ENCODE measurements around the gene THBD. TPM values are rescaled to one million over a fixed set of nuclear protein-coding genes. Genes with fewer than 3 reads are reported as not detected.

THBD gene
- polyA plus RNA-seq, 3 donors, result 7.4 to 194 (median 30.2) TPM

DNA sequence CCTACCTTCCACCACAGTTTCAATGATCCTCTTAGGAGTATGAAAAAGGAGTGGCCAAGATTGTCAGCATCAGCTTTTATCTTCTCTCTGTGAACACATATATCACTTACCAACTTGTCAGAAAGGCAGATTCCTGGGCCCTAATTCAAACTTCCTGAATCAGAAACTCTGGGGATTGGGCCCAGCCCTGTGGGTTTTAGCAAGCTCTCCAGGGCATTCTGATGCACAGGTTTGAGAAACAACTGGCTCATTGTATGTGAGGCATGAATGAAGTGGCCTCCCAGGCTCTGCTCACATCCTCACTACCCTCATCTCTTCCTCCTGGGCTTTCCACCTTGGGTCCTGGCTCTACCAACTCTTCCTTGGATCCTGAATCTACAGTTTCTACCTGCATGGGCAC is 13.2 kb upstream of the THBD start:
- Mint-ChIP-seq H3K4me3 (no peak overlapping the region), H3K27me3 (ENCODE audit: low read depth in 3 of 3) (peaks cover 0 to 1% (median 0%) of the 10 kb centered on the region in 3 donors), H3K27ac (peak overlapping the region in 2 of 7 donors; percentile 4 to 16), H3K9me3 (no peaks in the 10 kb centered on the region), H3K36me3 (peaks cover 0 to 2% of the 10 kb centered on the region in 2 donors), H3K4me1 (peaks cover 44% of the 10 kb centered on the region)
- H3K27ac ChIP-seq (ENCODE audit: low read depth in 1 of 2, low read length in 2 of 2), result no peak overlapping the region
- no peaks in the 10 kb centered on the region for H3K79me2 ChIP-seq (ENCODE audit: insufficient read depth, low read length)
- H2AFZ ChIP-seq (ENCODE audit: insufficient read depth, low read depth, low read length, poor library complexity, severe bottlenecking), result no peak overlapping the region
- no peak overlapping the region for H3K9ac ChIP-seq (ENCODE audit: insufficient read depth, low read length, poor library complexity, severe bottlenecking)
- peaks cover 35 to 40% of the 10 kb centered on the region in 2 donors for H3K4me1 ChIP-seq (ENCODE audit: control insufficient read depth in 1 of 2, insufficient read depth in 2 of 2, low read length in 2 of 2)
- H3K36me3 ChIP-seq (replicated peaks in 1 of 2; ENCODE audit: control insufficient read depth in 1 of 2, insufficient read depth in 2 of 2, low read length in 2 of 2), result no peaks in the 10 kb centered on the region
- no peak overlapping the region for H3K4me3 ChIP-seq (replicated peaks in 1 of 3; ENCODE audit: low read depth in 2 of 3, low read length in 3 of 3)
- H4K20me1 ChIP-seq (ENCODE audit: insufficient read depth, low read length), result no peaks in the 10 kb centered on the region
- no peak overlapping the region for H3K4me2 ChIP-seq (replicated peaks; ENCODE audit: extremely low read depth, low read length, poor library complexity, severe bottlenecking)
- TF ChIP-seq, protein P1, sequence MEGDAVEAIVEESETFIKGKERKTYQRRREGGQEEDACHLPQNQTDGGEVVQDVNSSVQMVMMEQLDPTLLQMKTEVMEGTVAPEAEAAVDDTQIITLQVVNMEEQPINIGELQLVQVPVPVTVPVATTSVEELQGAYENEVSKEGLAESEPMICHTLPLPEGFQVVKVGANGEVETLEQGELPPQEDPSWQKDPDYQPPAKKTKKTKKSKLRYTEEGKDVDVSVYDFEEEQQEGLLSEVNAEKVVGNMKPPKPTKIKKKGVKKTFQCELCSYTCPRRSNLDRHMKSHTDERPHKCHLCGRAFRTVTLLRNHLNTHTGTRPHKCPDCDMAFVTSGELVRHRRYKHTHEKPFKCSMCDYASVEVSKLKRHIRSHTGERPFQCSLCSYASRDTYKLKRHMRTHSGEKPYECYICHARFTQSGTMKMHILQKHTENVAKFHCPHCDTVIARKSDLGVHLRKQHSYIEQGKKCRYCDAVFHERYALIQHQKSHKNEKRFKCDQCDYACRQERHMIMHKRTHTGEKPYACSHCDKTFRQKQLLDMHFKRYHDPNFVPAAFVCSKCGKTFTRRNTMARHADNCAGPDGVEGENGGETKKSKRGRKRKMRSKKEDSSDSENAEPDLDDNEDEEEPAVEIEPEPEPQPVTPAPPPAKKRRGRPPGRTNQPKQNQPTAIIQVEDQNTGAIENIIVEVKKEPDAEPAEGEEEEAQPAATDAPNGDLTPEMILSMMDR (IDR thresholded peaks at IDR 0.05), result no peak
- no peak for DNase-seq
- no peaks in the 10 kb centered on the region for H3K9me3 ChIP-seq (replicated peaks in 1 of 2; ENCODE audit: control insufficient read depth in 1 of 2, insufficient read depth in 1 of 2, low read length in 2 of 2)
- intact Hi-C loops (cut with micrococcal nuclease), result no loop called here
- H3K27me3 ChIP-seq (ENCODE audit: control insufficient read depth in 2 of 2, insufficient read depth in 2 of 2, low read length in 2 of 2), result no peaks in the 10 kb centered on the region

DNA sequence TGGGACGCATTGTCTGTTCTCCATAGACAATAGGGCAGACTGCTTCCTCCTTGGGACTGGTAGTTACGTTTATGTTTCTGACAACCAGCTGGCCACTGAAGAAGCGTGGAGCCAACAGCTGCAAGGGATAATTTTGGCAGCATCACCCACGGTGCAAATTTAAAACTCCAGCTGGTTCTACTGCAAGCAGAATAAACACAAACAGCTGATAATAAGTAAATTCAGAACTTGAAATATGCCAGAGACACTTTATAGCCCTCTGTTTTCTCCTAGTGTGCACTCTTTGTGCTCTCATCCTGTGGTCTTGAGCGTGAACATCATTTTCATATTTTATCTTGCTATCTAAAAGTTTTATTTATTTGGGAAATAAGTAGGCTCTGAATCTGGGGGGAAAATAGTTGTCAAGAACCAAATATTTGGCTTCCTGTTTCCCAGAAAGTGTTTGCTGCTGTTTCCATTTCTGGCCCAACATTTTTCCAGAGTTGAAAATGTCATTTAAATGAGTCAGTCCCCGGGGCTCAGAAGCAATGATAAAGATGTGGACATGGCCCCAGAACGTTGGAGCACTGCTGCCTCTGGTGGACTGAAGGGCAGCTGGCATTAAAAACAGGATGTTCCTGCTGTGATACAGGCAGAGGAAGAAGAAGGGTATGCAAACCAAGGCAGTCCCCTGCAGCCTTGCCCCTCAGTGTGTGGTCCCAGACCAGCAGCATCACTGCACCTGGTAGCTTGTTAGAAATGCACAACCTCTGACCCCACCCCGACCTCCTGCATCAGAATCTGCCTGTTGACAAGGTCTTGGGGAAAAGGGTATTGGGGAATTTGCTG is 12.5 kb upstream of the THBD start:
- peaks cover 0 to 1% (median 0%) of the 10 kb centered on the region in 3 donors for H3K27me3 Mint-ChIP-seq (ENCODE audit: low read depth in 3 of 3)
- Histone ChIP-seq H3K4me1 (ENCODE audit: control insufficient read depth in 1 of 2, insufficient read depth in 2 of 2, low read length in 2 of 2) (peaks cover 35 to 40% of the 10 kb centered on the region in 2 donors), H3K79me2 (ENCODE audit: insufficient read depth, low read length) (no peaks in the 10 kb centered on the region), H2AFZ (ENCODE audit: insufficient read depth, low read depth, low read length, poor library complexity, severe bottlenecking) (no peak overlapping the region), H3K4me3 (replicated peaks in 1 of 3; ENCODE audit: low read depth in 2 of 3, low read length in 3 of 3) (no peak overlapping the region), H3K9ac (ENCODE audit: insufficient read depth, low read length, poor library complexity, severe bottlenecking) (no peak overlapping the region), H3K36me3 (replicated peaks in 1 of 2; ENCODE audit: control insufficient read depth in 1 of 2, insufficient read depth in 2 of 2, low read length in 2 of 2) (no peaks in the 10 kb centered on the region), H3K4me2 (replicated peaks; ENCODE audit: extremely low read depth, low read length, poor library complexity, severe bottlenecking) (no peak overlapping the region), H3K27ac (ENCODE audit: low read depth in 1 of 2, low read length in 2 of 2) (no peak overlapping the region), H3K9me3 (replicated peaks in 1 of 2; ENCODE audit: control insufficient read depth in 1 of 2, insufficient read depth in 1 of 2, low read length in 2 of 2) (peaks cover 1 to 4% of the 10 kb centered on the region in 2 donors), H4K20me1 (ENCODE audit: insufficient read depth, low read length) (no peaks in the 10 kb centered on the region), H3K27me3 (ENCODE audit: control insufficient read depth in 2 of 2, insufficient read depth in 2 of 2, low read length in 2 of 2) (no peaks in the 10 kb centered on the region)
- intact Hi-C loops (cut with micrococcal nuclease), result no loop called here
- peaks cover 0 to 2% of the 10 kb centered on the region in 2 donors for H3K36me3 Mint-ChIP-seq
- peaks cover 44% of the 10 kb centered on the region for H3K4me1 Mint-ChIP-seq
- TF ChIP-seq, protein P1 (IDR thresholded peaks at IDR 0.05), result peak; percentile 59
- H3K4me3 Mint-ChIP-seq, result no peak overlapping the region
- 39% methylated on average over 5 of the region's 8 CpGs for WGBS (ENCODE audit: insufficient coverage)
- DNase-seq, result peak; percentile 61 to 78 (median 72)
- peak overlapping the region in 2 of 7 donors; percentile 28 to 30 for H3K27ac Mint-ChIP-seq
- H3K9me3 Mint-ChIP-seq, result peaks cover 0 to 5% (median 5%) of the 10 kb centered on the region in 7 donors

All from CD14-positive monocyte (primary cell).